ENCODE data around the gene TSC22D1. TPM values are rescaled to one million over a fixed set of nuclear protein-coding genes. Genes with fewer than 3 reads are reported as not detected.

Gene TSC22D1
- total RNA-seq, 1 donor from 2014 or later, result 96.7 TPM

Other genes starting within 250 kb of the TSC22D1 start
- 4.5 TPM for gene SERP2, start 202.5 kb downstream of the TSC22D1 start, total RNA-seq